ENCODE data around the gene USP11. TPM values are rescaled to one million over a fixed set of nuclear protein-coding genes. Genes with fewer than 3 reads are reported as not detected.

USP11 gene
- total RNA-seq, 1 experiment from 2014 or later: 62.0 TPM

DNA sequence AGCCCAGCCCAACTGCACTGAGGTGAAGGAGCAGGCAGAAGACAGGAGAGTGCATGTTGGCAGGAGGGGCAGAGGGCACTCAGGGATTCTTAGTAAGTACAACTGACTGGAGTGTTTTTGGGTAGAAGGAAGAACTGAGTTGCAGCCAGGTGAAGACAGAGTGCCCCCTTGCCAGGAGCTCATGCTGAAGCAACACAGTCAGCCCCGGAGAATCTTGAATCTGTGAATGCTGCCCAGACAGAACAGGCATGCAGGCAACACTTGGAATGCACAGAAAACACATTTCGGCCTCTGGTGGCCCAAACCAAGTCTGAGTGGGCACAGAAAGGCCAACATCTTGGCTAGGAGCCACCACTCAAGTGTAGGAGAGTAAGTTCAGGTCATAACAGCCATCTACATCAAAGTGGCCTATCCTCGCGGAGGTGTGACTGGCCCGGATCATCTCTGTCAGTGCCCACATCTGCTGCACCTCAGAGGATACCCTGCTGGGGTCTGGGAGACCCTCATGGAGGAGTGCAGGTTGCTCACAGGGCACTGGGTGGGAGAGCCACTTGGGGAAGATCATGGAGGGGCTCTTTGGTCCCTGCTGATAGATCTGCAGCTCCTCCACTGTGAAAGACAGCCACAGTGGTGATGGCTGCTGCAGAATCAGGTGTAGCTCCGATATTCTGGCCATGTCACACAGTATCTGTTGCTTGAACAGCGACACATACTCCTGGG lies 40.4 kb downstream of the USP11 start:
- no peak for TF ChIP-seq SIN3A (IDR thresholded peaks at IDR 0.05; ENCODE audit: low read depth)
- TF ChIP-seq, protein P1, sequence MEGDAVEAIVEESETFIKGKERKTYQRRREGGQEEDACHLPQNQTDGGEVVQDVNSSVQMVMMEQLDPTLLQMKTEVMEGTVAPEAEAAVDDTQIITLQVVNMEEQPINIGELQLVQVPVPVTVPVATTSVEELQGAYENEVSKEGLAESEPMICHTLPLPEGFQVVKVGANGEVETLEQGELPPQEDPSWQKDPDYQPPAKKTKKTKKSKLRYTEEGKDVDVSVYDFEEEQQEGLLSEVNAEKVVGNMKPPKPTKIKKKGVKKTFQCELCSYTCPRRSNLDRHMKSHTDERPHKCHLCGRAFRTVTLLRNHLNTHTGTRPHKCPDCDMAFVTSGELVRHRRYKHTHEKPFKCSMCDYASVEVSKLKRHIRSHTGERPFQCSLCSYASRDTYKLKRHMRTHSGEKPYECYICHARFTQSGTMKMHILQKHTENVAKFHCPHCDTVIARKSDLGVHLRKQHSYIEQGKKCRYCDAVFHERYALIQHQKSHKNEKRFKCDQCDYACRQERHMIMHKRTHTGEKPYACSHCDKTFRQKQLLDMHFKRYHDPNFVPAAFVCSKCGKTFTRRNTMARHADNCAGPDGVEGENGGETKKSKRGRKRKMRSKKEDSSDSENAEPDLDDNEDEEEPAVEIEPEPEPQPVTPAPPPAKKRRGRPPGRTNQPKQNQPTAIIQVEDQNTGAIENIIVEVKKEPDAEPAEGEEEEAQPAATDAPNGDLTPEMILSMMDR (IDR thresholded peaks at IDR 0.05 in 2 of 3, conservative IDR thresholded peaks at IDR 0.05 in 1 of 3; ENCODE audit: borderline replicate concordance in 1 of 3, insufficient read depth in 1 of 3, low read depth in 2 of 3, low read length in 2 of 3): no peak
- Histone ChIP-seq H3K9me2 (ENCODE audit: insufficient read depth) (no peaks in the 10 kb centered on the region), H2AFZ (ENCODE audit: low read depth, low read length, poor library complexity, severe bottlenecking) (no peak overlapping the region), H3K36me3 (ENCODE audit: control insufficient read depth in 1 of 2, insufficient read depth in 2 of 2, low read length in 2 of 2) (no peaks in the 10 kb centered on the region), H3K4me2 (ENCODE audit: low read length) (no peak overlapping the region), H3K9ac (ENCODE audit: low read length) (no peak overlapping the region), H3K79me2 (ENCODE audit: insufficient read depth, low read length) (no peaks in the 10 kb centered on the region), H3K27ac (ENCODE audit: low read depth, low read length) (no peak overlapping the region), H4K20me1 (ENCODE audit: insufficient read depth) (no peaks in the 10 kb centered on the region), H3K4me3 (replicated peaks in 1 of 2; ENCODE audit: low read depth in 1 of 2, low read length in 2 of 2) (no peak overlapping the region), H3K4me1 (ENCODE audit: control insufficient read depth in 1 of 2, insufficient read depth in 2 of 2, low read length in 2 of 2) (no peaks in the 10 kb centered on the region), H3K27me3 (ENCODE audit: insufficient read depth, low read length) (no peaks in the 10 kb centered on the region), H3K9me3 (ENCODE audit: control insufficient read depth in 1 of 2, insufficient read depth in 1 of 2, low read depth in 1 of 2, low read length in 2 of 2) (no peaks in the 10 kb centered on the region)
- ATAC-seq: no peak
- ChIA-PET CTCF (no interaction called here), POLR2A (no interaction called here), RAD21 (ENCODE audit: low non-redundant PET in 1 of 2, low total read pairs in 2 of 2, uncharacterized antibody in 2 of 2, unreplicated experiment in 2 of 2) (no interaction called here)
- DNase-seq (ENCODE audit: low read depth, low spot score): no peak
- no TSS peak for BruUV-seq (replicated peaks)
- intact Hi-C loops (cut with micrococcal nuclease): no loop called here

DNA sequence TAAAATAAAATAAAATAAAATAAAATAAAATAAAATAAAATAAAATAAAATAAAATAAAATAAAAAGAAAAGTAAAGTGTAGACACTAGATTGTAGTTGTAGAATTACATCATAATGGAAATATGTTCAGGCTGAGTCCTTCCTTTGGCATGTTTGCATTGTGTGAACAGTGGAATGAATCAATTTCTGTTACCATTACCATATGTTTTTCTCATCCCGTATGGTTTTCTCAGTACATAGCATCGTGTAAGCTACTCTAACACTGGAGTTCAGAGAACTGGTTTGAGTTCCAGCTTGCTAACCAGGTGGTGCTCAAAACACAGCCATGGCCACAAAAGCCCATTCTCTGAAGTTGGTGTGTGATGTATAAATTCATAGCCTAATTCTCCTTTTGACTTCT lies 45.9 kb downstream of the USP11 start:
- no peaks in the 10 kb centered on the region for H3K9me2 ChIP-seq (ENCODE audit: insufficient read depth)
- DNase-seq (ENCODE audit: low read depth, low spot score): no peak
- no peaks in the 10 kb centered on the region for H3K9me3 ChIP-seq (ENCODE audit: control insufficient read depth in 1 of 2, insufficient read depth in 1 of 2, low read depth in 1 of 2, low read length in 2 of 2)
- no peaks in the 10 kb centered on the region for H3K4me1 ChIP-seq (ENCODE audit: control insufficient read depth in 1 of 2, insufficient read depth in 2 of 2, low read length in 2 of 2)
- no TSS peak for BruUV-seq (replicated peaks)
- ChIA-PET POLR2A (no interaction called here), RAD21 (ENCODE audit: low non-redundant PET in 1 of 2, low total read pairs in 2 of 2, uncharacterized antibody in 2 of 2, unreplicated experiment in 2 of 2) (no interaction called here), CTCF (no interaction called here)
- no peak overlapping the region for H2AFZ ChIP-seq (ENCODE audit: low read depth, low read length, poor library complexity, severe bottlenecking)
- intact Hi-C loops (cut with micrococcal nuclease): no loop called here
- no peaks in the 10 kb centered on the region for H3K36me3 ChIP-seq (ENCODE audit: control insufficient read depth in 1 of 2, insufficient read depth in 2 of 2, low read length in 2 of 2)
- no peaks in the 10 kb centered on the region for H4K20me1 ChIP-seq (ENCODE audit: insufficient read depth)
- H3K27ac ChIP-seq (ENCODE audit: low read depth, low read length): no peak overlapping the region
- H3K4me2 ChIP-seq (ENCODE audit: low read length): no peak overlapping the region
- no peak for ATAC-seq
- no peaks in the 10 kb centered on the region for H3K27me3 ChIP-seq (ENCODE audit: insufficient read depth, low read length)
- no peak overlapping the region for H3K9ac ChIP-seq (ENCODE audit: low read length)
- no peaks in the 10 kb centered on the region for H3K79me2 ChIP-seq (ENCODE audit: insufficient read depth, low read length)
- no peak overlapping the region for H3K4me3 ChIP-seq (replicated peaks in 1 of 2; ENCODE audit: low read depth in 1 of 2, low read length in 2 of 2)
- TF ChIP-seq POLR2A (IDR thresholded peaks at IDR 0.05; ENCODE audit: borderline replicate concordance, extremely low read depth, insufficient read depth, insufficient read length) (no peak), ELF1 (IDR thresholded peaks at IDR 0.05; ENCODE audit: borderline replicate concordance, low read depth) (no peak), SIN3A (IDR thresholded peaks at IDR 0.05; ENCODE audit: low read depth) (no peak), JUND (IDR thresholded peaks at IDR 0.05) (no peak), ZFX (IDR thresholded peaks at IDR 0.05) (no peak), EGR1 (IDR thresholded peaks at IDR 0.05; ENCODE audit: low read depth) (no peak), RAD21 (IDR thresholded peaks at IDR 0.05; ENCODE audit: low read depth) (no peak), YY1 (IDR thresholded peaks at IDR 0.05; ENCODE audit: extremely low read depth, insufficient replicate concordance, low read depth, low read length) (no peak), ZNF274 (IDR thresholded peaks at IDR 0.05; ENCODE audit: low read depth, low read length) (no peak), CBX3 (IDR thresholded peaks at IDR 0.05; ENCODE audit: low read depth) (no peak)
- TF ChIP-seq, protein P2, sequence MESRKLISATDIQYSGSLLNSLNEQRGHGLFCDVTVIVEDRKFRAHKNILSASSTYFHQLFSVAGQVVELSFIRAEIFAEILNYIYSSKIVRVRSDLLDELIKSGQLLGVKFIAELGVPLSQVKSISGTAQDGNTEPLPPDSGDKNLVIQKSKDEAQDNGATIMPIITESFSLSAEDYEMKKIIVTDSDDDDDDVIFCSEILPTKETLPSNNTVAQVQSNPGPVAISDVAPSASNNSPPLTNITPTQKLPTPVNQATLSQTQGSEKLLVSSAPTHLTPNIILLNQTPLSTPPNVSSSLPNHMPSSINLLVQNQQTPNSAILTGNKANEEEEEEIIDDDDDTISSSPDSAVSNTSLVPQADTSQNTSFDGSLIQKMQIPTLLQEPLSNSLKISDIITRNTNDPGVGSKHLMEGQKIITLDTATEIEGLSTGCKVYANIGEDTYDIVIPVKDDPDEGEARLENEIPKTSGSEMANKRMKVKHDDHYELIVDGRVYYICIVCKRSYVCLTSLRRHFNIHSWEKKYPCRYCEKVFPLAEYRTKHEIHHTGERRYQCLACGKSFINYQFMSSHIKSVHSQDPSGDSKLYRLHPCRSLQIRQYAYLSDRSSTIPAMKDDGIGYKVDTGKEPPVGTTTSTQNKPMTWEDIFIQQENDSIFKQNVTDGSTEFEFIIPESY (IDR thresholded peaks at IDR 0.05; ENCODE audit: extremely low read depth, insufficient replicate concordance, low read length): no peak
- TF ChIP-seq, protein P3, sequence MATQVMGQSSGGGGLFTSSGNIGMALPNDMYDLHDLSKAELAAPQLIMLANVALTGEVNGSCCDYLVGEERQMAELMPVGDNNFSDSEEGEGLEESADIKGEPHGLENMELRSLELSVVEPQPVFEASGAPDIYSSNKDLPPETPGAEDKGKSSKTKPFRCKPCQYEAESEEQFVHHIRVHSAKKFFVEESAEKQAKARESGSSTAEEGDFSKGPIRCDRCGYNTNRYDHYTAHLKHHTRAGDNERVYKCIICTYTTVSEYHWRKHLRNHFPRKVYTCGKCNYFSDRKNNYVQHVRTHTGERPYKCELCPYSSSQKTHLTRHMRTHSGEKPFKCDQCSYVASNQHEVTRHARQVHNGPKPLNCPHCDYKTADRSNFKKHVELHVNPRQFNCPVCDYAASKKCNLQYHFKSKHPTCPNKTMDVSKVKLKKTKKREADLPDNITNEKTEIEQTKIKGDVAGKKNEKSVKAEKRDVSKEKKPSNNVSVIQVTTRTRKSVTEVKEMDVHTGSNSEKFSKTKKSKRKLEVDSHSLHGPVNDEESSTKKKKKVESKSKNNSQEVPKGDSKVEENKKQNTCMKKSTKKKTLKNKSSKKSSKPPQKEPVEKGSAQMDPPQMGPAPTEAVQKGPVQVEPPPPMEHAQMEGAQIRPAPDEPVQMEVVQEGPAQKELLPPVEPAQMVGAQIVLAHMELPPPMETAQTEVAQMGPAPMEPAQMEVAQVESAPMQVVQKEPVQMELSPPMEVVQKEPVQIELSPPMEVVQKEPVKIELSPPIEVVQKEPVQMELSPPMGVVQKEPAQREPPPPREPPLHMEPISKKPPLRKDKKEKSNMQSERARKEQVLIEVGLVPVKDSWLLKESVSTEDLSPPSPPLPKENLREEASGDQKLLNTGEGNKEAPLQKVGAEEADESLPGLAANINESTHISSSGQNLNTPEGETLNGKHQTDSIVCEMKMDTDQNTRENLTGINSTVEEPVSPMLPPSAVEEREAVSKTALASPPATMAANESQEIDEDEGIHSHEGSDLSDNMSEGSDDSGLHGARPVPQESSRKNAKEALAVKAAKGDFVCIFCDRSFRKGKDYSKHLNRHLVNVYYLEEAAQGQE (IDR thresholded peaks at IDR 0.05; ENCODE audit: low read depth): no peak
